MM.1S (cell line): ENCODE measurements around the gene HIGD2A.

Source experiments
- EZH2 ChIP-seq: fragments of 300-600 bp; sonication (generic); optimal IDR thresholded peaks from 2 replicates; pipeline ENCODE3; 2017; ENCODE audit warnings: low read depth, mild to moderate bottlenecking, antibody characterized with exemption, low read length, mixed read lengths
- TF ChIP-seq, protein P1 (sequence below): fragments of 300-600 bp; sonication (generic); IDR thresholded peaks from 2 replicates; pipeline ENCODE4 v1.5.1; 2016; ENCODE audit warnings: antibody characterized with exemption, low read length, mixed read lengths

DNA sequence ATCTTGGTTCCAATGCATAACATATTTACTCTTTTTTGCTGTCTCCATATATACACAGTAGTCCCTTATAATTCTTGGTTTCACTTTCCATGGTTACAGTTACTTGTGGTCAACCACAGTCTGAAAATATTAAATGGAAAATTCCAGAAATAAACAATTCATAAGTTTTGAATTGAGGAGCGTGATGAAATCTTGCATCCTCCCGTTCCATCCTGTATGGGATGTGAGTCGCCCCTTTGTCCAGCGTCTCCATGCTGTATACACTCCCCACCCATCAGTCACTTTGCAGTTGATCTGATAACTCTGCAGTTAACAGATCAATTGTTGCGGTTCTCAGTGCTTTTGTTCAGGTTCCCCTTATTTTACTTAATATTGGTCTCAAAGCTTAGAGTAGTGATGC, 48.1 kb downstream of the HIGD2A start:
- TF ChIP-seq, protein P1, sequence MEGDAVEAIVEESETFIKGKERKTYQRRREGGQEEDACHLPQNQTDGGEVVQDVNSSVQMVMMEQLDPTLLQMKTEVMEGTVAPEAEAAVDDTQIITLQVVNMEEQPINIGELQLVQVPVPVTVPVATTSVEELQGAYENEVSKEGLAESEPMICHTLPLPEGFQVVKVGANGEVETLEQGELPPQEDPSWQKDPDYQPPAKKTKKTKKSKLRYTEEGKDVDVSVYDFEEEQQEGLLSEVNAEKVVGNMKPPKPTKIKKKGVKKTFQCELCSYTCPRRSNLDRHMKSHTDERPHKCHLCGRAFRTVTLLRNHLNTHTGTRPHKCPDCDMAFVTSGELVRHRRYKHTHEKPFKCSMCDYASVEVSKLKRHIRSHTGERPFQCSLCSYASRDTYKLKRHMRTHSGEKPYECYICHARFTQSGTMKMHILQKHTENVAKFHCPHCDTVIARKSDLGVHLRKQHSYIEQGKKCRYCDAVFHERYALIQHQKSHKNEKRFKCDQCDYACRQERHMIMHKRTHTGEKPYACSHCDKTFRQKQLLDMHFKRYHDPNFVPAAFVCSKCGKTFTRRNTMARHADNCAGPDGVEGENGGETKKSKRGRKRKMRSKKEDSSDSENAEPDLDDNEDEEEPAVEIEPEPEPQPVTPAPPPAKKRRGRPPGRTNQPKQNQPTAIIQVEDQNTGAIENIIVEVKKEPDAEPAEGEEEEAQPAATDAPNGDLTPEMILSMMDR = no peak
- no peak for TF ChIP-seq EZH2
